Panc1 (cell line): ENCODE measurements around the gene THSD7B. TPM values are rescaled to one million over a fixed set of nuclear protein-coding genes. Genes with fewer than 3 reads are reported as not detected.

Experiments used
- ATAC-seq: fragments of 200-7000 bp; cut with Tn5 transposase; 2 replicates; pipeline ENCODE4 v1.9.1; 2020; ENCODE audit warnings: mild to moderate bottlenecking, moderate library complexity
- BruUV-seq: library from RNA; stranded (reverse); fragments of 400-500 nt; replicated peaks from 2 replicates; lab custom pipeline; 2021; lab: Mats Ljungman, UMichigan
- CTCF ChIA-PET: fragments of 300-600 bp; sonication (Branson Sonifier 250); formaldehyde crosslinking; loops from one replicate; lab custom pipeline; 2022; ENCODE audit warnings: antibody characterized with exemption; lab: Charles Lee
- POLR2A ChIA-PET: fragments of 300-600 bp; sonication (Branson Sonifier 250); formaldehyde crosslinking; loops from one replicate; lab custom pipeline; 2022; ENCODE audit warnings: antibody characterized with exemption; lab: Charles Lee
- DNase-seq: peaks from one replicate; pipeline ENCODE4 v3.0.0-alpha.2; 2010; ENCODE audit warnings: low read depth, low spot score
- H3K27ac ChIP-seq: 2 replicates; pipeline ENCODE4 v1.5.1; 2011; ENCODE audit warnings: mild to moderate bottlenecking, low read length, inconsistent platforms
- H3K27me3 ChIP-seq: fragments of 200-500 bp; sonication (Bioruptor generic); 2 replicates; pipeline ENCODE4 v1.6.0; 2014; ENCODE audit warnings: low read length, inconsistent platforms; ENCODE audit not compliant: control insufficient read depth, insufficient read depth
- H3K36me3 ChIP-seq: fragments of 200-500 bp; sonication (Bioruptor generic); 2 replicates; pipeline ENCODE4 v1.5.1; 2014; ENCODE audit warnings: inconsistent platforms, mild to moderate bottlenecking, low read length, moderate library complexity; ENCODE audit not compliant: control insufficient read depth, insufficient read depth
- H3K4me1 ChIP-seq: 2 replicates; pipeline ENCODE4 v1.5.1; 2011; ENCODE audit warnings: inconsistent platforms, mild to moderate bottlenecking, low read length, moderate library complexity; ENCODE audit not compliant: control insufficient read depth, insufficient read depth
- H3K4me3 ChIP-seq, 2 experiments: 2 replicates each; pipeline ENCODE4 v1.5.1; 2011 to 2012; ENCODE audit warnings: low read depth in 2 of 2, low read length in 2 of 2, mild to moderate bottlenecking in 2 of 2, inconsistent platforms in 1 of 2, moderate library complexity in 1 of 2
- H3K9me3 ChIP-seq: fragments of 200-500 bp; sonication (Bioruptor generic); 2 replicates; pipeline ENCODE4 v1.5.1; 2014; ENCODE audit warnings: low read depth, mild to moderate bottlenecking, inconsistent platforms, low read length, moderate library complexity; ENCODE audit not compliant: control insufficient read depth, insufficient read depth
- CTCF ChIP-seq: fragments of 450-650 bp; IDR thresholded peaks from 2 replicates; pipeline ENCODE4 v1.5.1; 2017; ENCODE audit warnings: mild to moderate bottlenecking
- REST ChIP-seq, 2 experiments: IDR thresholded peaks; 2 replicates each; pipeline ENCODE4 v1.6.1; 2011 to 2012; ENCODE audit warnings: low read depth in 2 of 2, control low read depth in 1 of 2, low read length in 1 of 2, mild to moderate bottlenecking in 1 of 2, moderate library complexity in 1 of 2; ENCODE audit not compliant: insufficient read depth in 1 of 2
- SIN3A ChIP-seq: IDR thresholded peaks from 2 replicates; pipeline ENCODE4 v1.6.1; 2012; ENCODE audit warnings: low read depth, mild to moderate bottlenecking, low read length, moderate library complexity, borderline replicate concordance; ENCODE audit not compliant: insufficient read depth
- in situ Hi-C: cut with HindIII; loops from 2 replicates; pipeline ENCODE4 v1.10.0; 2016; ENCODE audit warnings: low sequenced_read_pairs, low pct_unique_long_range_greater_than_20kb
- intact Hi-C: fragments of 100-400 bp; cut with micrococcal nuclease; formaldehyde crosslinking; loops from one replicate; pipeline ENCODE4 v1.10.0; 2022; ENCODE audit not compliant: unreplicated experiment
- total RNA-seq: library from RNA; stranded (reverse); gene quantifications from one replicate; pipeline ENCODE4 v1.2.1, GENCODE V29; 2021; ENCODE audit not compliant: unreplicated experiment

Gene THSD7B
- total RNA-seq, 1 experiment from 2014 or later, result not detected

- Histone ChIP-seq H3K27me3 (no peaks in the 10 kb centered on the region), H3K4me1 (no peaks in the 10 kb centered on the region), H3K36me3 (no peaks in the 10 kb centered on the region), H3K4me3 (no peak overlapping the region), H3K27ac (no peak overlapping the region), H3K9me3 (no peaks in the 10 kb centered on the region)
- CTCF ChIA-PET, result no interaction called here
- no TSS peak for BruUV-seq
- intact Hi-C loops (no loop called here), in situ Hi-C loops (no loop called here)
- POLR2A ChIA-PET, result no interaction called here
- DNase-seq, result no peak
- no peak for ATAC-seq
- TF ChIP-seq SIN3A, result no peak
These were observed 434.4 kb downstream of the THSD7B start for GRCh38 chr2:137199751-137200150.

GRCh38 chr2:137202318-137202717 is 437.0 kb downstream of the THSD7B start:
- DNase-seq (no peak), ATAC-seq (no peak)
- POLR2A ChIA-PET, result no interaction called here

More at GRCh38 chr2:137202318-137202717, 437.0 kb downstream of the THSD7B start:
- Histone ChIP-seq H3K27me3 (no peaks in the 10 kb centered on the region), H3K36me3 (no peaks in the 10 kb centered on the region), H3K4me1 (no peaks in the 10 kb centered on the region), H3K9me3 (no peaks in the 10 kb centered on the region), H3K27ac (no peak overlapping the region), H3K4me3 (no peak overlapping the region)
- TF ChIP-seq CTCF (no peak), REST (IDR thresholded peaks at IDR 0.05; ENCODE audit: insufficient read depth in 1 of 2, low read depth in 2 of 2, low read length in 1 of 2) (no peak)
- in situ Hi-C loops (no loop called here), intact Hi-C loops (no loop called here)
- CTCF ChIA-PET, result no interaction called here
- no TSS peak for BruUV-seq
